Measurements from ENCODE around the gene TNNT2.

Gene TNNT2

GRCh38 chr1:201376107-201376463 is 1.4 kb downstream of the TNNT2 start:
- no peak for DNase-seq

DNA sequence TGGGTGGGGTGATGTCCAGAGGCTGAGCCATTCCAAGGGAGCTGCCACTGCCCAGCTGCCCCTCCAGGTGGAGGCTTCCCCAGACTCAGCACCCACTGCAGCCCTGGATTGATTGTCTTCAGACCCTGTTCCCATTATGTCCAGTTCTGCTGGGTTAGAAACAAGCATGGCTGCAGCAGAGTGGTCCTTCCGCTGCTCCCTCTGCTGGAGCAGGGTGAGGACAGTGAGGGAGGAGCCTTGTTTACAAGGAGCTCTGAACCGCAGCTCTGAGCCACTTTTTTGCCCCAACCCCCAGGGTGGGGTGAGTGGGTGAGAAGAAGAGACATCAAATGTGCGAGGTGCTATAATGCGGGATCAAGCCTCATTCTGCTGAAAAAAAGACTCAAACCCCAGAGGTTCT is 2.3 kb downstream of the TNNT2 start:
- no peak for DNase-seq

- no peak for DNase-seq
These were observed 3.1 kb downstream of the TNNT2 start for GRCh38 chr1:201374364-201374763.

DNA sequence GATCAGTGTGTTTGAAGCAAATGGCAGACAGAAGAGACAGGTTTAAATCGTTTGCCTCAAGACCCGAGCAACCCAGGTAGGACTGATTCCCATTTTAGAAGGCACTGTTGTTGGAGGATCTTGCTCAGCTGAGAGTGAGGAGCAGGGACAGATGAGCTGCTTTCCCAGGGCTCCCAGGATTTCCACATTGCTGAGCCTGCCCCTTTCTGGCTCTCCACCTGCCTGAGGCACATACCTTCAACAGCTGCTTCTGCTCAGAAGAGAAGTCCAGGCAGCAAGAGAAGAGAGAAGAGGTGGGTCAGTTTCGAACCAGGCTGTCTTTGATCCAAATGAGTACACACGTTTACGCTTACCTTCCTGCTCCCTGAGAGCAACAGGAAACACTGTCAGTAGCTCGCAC is 5.7 kb downstream of the TNNT2 start:
- DNase-seq = no peak

- peak; percentile 60 for DNase-seq
These were observed 6.2 kb downstream of the TNNT2 start for GRCh38 chr1:201371276-201371675.

- DNase-seq = no peak
These were observed 7.0 kb downstream of the TNNT2 start for GRCh38 chr1:201370500-201370899.

- DNase-seq = no peak
These were observed 8.3 kb downstream of the TNNT2 start for GRCh38 chr1:201369209-201369608.

DNA sequence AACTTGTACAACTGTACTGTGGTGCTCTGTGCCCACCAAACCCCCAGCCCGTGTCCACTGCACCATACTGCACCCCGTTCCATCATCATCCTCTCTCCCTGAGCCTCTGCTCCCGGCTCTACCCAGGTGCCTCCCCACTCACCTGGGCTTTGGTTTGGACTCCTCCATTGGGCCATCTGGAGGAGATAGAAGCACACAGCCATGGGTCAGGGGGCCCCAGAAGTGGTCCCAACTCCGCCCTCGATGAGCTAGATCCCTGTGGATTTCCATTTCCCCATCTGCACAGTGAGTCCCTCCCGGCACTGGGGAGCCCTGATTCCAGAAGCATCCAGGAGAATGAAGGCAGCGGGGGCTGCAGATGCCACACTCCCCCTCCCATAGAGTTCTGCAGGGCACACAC is 10.8 kb downstream of the TNNT2 start:
- DNase-seq = no peak

DNA sequence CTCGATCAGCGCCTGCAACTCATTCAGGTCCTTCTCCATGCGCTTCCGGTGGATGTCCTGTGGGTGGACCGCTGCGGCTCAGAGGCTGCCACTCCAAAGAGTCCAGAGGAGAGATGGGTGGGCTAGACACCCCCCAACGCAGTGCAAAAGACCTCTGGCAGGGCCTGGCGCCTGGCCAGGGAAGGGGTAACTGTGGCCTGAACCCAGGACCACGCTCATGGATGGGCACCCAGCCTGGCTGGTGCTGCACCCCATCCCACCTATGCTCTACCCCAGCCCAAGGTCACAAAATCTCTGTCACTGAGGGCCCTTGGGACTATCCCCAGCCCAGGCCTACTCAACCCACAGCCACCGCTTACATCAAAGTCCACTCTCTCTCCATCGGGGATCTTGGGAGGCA is 12.2 kb downstream of the TNNT2 start:
- DNase-seq = no peak

GRCh38 chr1:201364808-201365105 is 12.7 kb downstream of the TNNT2 start:
- no peak for DNase-seq

DNA sequence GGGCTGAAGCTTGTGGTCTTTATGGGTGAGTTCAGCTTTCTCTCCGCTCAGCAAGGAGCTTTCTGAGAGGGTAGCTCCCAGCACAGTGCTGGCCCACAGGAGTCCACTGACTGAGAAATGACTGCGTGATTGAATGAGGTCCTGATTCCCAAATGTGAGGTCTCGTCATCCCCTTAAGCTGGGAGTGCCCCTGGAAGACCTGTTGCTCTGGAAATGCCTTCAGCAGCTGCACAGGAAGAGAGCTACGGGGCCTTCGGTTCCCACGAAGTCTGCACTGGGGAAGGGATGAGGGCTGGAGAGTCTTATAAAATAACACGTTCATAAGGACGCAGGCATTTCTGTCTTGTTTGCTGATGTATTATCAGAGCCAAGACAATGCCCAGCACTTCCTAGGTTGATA is 14.0 kb downstream of the TNNT2 start:
- no peak for DNase-seq

DNA sequence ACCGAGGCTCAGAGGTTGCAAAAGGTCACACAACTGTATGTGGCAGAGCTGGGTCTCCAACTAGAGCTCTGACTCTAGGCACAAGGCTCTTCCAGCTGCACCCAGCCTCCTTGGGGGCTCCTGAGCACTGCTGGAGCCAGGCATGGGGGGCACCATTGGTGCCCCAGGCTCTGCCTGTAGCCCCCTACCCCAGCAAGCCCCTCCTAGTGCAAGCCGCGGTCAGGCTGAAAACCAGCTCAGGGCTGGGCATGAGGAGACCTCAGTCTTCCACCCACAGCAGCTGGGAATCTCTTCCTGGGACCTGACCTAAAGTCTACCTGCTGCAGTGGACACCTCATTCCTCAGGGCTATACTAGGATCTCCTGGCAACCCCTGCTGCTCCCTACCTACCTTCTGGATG is 14.6 kb downstream of the TNNT2 start:
- no peak for DNase-seq

DNA sequence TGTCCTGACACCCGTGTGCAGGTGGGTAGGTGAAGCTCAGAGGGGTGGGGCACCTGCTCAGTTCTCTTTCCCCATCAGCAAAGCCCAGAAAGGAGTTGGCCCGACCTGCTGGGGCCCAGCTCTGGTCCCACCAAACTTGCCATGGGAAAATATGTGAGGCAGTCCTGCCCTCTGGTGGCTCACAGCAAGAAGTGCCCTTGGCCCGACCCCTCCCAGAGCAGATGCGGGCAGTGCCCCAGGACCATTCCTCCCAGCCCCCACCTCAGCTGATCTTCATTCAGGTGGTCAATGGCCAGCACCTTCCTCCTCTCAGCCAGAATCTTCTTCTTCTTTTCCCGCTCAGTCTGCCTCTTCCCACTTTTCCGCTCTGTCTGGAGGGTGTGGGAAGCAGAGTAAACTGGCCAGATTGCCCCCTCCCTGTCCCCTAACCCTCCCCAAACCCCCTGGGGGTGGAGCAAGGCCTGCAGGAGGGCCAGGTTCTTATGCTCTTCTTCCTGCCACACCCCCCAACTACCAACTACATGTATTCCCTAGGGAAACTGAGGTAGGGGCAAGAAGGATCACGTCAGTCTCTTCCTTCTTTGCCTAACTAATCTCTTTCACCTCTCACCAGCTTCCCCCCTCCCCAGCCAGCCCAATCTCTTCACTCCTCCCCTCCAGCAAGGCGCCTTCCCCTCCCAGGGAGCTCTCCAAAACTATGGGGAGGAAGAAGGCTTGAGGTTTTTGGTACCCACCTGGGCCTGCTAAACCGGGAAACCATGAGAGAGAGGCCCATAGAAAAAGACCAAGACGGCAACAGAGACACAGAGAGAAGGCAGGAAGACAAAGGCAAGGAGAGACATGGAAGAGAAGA is 15.6 kb downstream of the TNNT2 start:
- no peak for DNase-seq

GRCh38 chr1:201360901-201361651 is 16.4 kb downstream of the TNNT2 start:
- DNase-seq = no peak

DNA sequence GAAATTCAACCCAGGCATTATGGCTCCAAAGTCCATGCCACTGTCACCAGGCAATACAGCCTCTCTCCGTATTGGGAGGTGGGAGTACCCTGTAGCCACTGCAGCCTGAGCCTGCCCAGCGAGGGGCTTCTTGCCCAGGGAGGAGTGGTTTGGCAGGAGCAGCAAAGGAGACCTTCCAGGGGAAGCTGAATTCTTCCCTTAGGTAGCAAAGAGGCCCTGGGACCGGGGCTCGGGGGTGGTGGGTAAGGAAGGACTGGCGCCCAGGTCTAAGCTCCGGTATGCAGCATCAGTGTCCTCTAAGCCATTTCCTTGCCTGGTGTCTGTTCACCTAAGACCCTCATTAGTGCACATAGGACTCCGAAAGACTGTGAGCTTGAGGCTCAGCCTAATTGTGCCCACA is 17.0 kb downstream of the TNNT2 start:
- no peak for DNase-seq

DNA sequence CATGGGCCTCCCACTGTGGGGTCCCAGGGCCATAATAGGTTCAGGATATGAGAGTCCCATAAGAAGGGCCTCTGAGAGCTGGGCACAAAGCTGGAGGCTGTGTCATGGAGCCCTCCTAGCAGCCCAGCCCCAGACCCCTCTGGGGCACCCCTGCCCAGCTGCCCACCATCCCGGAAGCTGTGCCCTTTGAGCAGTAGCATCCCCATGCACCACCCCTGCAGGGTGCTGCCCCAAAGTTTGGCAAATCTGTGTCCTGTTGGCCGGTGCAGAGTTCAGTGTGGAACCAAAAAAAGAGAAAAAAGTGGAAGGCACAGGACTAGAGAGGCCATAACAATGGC is 17.6 kb downstream of the TNNT2 start:
- no peak for DNase-seq

DNA sequence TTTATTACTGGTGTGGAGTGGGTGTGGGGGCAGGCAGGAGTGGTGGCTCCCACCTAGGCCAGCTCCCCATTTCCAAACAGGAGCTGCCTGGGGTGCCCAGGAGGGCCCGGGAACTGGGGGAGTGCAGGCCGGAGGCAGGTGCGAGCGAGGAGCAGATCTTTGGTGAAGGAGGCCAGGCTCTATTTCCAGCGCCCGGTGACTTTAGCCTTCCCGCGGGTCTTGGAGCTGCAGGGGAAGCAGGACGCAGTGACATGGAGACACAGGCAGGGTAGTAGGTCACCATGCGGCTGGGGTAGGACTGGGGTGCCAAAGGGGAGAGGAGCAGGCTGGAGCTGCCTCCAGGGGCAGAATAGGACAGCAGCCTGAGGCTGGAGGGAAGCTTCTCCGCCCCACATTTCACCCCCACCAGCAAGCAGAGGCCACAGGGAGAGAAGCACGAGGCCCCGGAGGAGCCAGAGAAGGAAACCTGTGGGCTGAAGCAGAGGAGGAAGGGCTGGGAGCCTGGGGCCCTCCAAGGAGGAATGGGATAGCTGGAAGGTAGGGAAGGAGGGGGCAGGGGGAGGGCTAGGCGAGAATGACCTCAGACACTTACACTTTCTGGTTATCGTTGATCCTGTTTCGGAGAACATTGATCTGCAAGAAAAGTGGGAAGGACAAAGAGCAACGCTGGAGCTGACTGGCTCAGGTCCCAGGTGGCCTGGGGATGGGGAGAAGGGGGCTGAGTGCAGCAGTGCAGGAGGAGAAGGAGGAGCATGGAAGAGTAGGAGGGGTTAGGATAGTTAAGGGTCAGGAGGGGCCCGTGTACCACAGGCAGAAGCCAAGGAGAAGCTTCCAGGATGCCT is 18.2 kb downstream of the TNNT2 start:
- DNase-seq = no peak

DNA sequence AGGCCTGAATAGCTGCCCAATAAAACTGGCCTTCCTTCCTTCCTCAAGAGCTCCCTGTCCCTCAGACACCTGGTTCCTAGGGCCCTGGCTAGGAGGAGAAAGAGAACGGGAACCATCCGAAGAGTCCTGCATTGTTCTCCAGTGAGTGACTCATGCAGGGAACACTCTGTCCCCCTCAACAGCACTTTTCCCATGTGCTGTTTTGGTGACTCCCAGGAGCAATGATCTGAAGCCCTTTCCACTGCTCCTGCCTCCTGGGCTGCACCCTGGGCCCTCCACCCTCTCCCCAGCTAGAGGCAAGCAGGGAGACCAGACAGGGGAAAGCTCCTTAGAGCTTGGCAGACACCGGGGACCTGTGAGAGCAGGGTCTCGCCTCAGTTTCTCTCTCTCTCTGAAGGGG is 18.9 kb downstream of the TNNT2 start:
- DNase-seq = no peak

DNA sequence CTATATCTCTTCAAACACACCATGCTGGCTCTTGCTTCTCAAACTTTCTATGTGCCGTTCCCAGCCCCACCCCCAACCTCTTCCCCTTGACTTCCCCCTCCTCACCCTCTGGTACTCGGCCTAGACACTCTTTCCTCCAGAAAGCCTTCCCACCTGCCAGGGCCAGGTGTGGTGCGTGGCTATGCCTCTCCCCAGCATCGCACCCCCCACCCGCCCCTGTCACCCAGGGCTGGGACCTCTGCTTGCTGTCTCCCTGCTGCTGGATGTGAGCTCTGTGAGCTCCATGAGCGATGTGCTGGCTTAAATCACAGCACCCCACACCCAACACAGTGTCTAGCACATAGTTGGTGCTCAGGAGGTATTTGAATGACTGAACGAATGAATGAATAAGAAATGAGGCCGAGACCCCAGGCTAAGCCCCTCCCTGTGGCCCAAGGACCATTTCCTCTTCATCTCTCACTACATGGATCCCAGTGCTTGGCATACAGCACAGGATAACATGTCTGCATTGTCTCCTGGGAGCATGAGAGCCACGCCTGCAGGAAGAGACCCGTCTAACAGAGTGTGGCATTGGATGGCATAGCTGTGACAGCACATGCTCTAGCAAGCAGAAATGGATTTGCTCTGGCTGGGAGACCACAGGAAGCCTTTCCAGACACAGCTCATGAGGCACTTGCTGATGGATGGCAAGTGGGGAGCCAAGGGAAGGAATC is 19.7 kb downstream of the TNNT2 start:
- DNase-seq = no peak

- DNase-seq = no peak
These were observed 20.3 kb downstream of the TNNT2 start for GRCh38 chr1:201357211-201357610.

GRCh38 chr1:201356701-201357100 is 20.8 kb downstream of the TNNT2 start:
- no peak for DNase-seq

- no peak for DNase-seq
These were observed 21.2 kb downstream of the TNNT2 start for GRCh38 chr1:201356236-201356635.

GRCh38 chr1:201355471-201355870 is 22.0 kb downstream of the TNNT2 start:
- DNase-seq = no peak
